Ovary (tissue), 9 donors: ENCODE results near the gene HSPA12B. TPM values are rescaled to one million over a fixed set of nuclear protein-coding genes. Genes with fewer than 3 reads are reported as not detected.
A peak's percentile ranks its signal among the peaks of the same experiment; 100 is the strongest.

Experiments
- DNase-seq, 5 donors: peaks; one replicate each; pipeline ENCODE4 v3.0.0-alpha.2; 2019 to 2020
- H3K27ac ChIP-seq, 2 donors: fragments of 200-600 bp; one replicate each; pipeline versions ENCODE4 v1.5.1 to v1.8.0; 2019 to 2022
- H3K27me3 ChIP-seq: fragments of 200-600 bp; one replicate; pipeline ENCODE4 v1.8.0; 2022
- H3K36me3 ChIP-seq: fragments of 200-600 bp; sonication (generic); one replicate; pipeline ENCODE4 v1.5.1; 2019
- H3K4me1 ChIP-seq: one replicate; pipeline ENCODE4 v1.8.1; 2013; ENCODE audit warnings: mild to moderate bottlenecking, moderate library complexity; ENCODE audit not compliant: insufficient read depth
- H3K4me3 ChIP-seq: fragments of 200-600 bp; sonication (generic); one replicate; pipeline ENCODE4 v1.5.1; 2017
- H3K9me3 ChIP-seq, 2 donors: fragments of 200-600 bp in 1 of 2; sonication (generic) in 1 of 2; one replicate each; pipeline versions ENCODE4 v1.5.1 to v1.8.1; 2013 to 2019; ENCODE audit warnings: mild to moderate bottlenecking in 1 of 2, moderate library complexity in 1 of 2
- EP300 ChIP-seq: sonication (generic); formaldehyde crosslinking; IDR thresholded peaks from one replicate; pipeline ENCODE4 v1.6.1; 2017; ENCODE audit warnings: antibody characterized with exemption
- POLR2A ChIP-seq: fragments of 450-650 bp; IDR thresholded peaks from one replicate; pipeline ENCODE4 v1.6.1; 2017; ENCODE audit warnings: antibody characterized with exemption, mild to moderate bottlenecking, moderate library complexity
- WGBS, 3 donors: extraction: QIAGEN DNeasy Blood & Tissue Kit in 1 of 3; methylation state at CpG; one replicate each; pipeline versions ENCODE4 v1.1.5 to v1.1.7; 2013 to 2017; 5-methylcytosine and 5-hydroxymethylcytosine counted together
- intact Hi-C, 4 donors: fragments of 100-400 bp; cut with DNase I; formaldehyde crosslinking; loops; one replicate each; pipeline versions ENCODE4 v1.11.0 to v1.15.1; 2022 to 2023
- polyA plus RNA-seq, 2 donors: library from polyadenylated mRNA; stranded (reverse); fragments of 200-250 nt in 1 of 2; fragments of 350-450 nt in 1 of 2; fragmentation: Illumina TruSeq in 1 of 2; extraction: RNeasy Lipid Tissue Mini Kit (QIAGEN cat#74804) in 1 of 2; gene quantifications; one replicate each; pipeline ENCODE4 v1.2.3, GENCODE V29; 2013 to 2014
- total RNA-seq, 7 donors: library from RNA; depleted of rRNA in 2 of 7; stranded (reverse); fragments of >200 nt in 2 of 7; fragmentation: NEBNext Ultra II Directional in 3 of 7; extraction: Animal tissue kit (Norgen Biotek cat#: 25700) in 3 of 7; gene quantifications; one replicate each; pipeline versions ENCODE4 v1.1.0 to v1.2.4, GENCODE V29; 2016 to 2023
- TF ChIP-seq, protein P1 (sequence below), 3 donors: fragments of 450-650 bp in 2 of 3; fragments of 200-600 bp in 1 of 3; IDR thresholded peaks; one replicate each; pipeline versions ENCODE4 v1.5.1 to v1.8.0; 2016 to 2022; ENCODE audit warnings: antibody characterized with exemption in 3 of 3, mild to moderate bottlenecking in 1 of 3
- donor health status: DM: no; HTN: no; CAD: no; lungs with moderate emphysema.
- donor health status: DM: no; HTN: no; CAD: no.
- donor health status: Bipolar disorder and iron deficiency.
- donor health status: DM: yes; HTN: yes; CAD: no.
- donor health status: DM: no; HTN: no; CAD: no.
- donor health status: DM: yes; HTN: yes; CAD: no.

The HSPA12B gene
- total and polyA plus RNA-seq, 9 donors: 4.6 to 22.8 (median 7.4) TPM

DNA sequence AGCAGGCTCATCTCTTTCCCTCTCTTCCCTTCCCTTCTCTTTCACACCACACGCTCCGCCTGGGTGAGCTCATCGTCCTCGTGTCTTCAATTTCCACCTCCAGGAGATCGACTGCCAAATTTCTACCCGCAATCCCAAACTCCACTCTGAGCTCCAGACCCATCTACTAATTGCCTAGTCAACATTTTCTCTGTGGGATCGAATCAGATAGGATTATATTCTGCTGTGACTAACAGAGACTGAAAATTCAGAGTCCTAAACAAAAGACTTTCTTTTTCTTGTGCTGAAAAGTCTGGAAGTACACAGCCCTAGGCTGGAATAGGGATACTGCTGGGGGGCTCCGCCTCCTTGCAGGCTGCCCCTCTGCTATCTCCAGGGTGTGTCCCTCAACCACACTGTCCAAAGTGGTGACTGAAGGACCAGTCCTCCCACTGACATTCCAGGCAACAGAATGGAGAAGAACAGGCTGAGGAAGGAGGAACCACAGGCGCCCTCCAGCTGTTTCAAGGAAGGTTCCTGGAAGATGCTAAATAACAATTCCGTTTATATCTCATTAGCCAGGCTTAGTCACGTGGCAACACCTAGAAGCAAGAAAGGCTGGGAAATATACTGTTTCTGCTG is 5.0 kb upstream of the HSPA12B start:
- intact Hi-C loops: no loop called here
- DNase-seq: peak in 3 of 5 donors; percentile 51 to 70 (median 57)
- H3K4me3 ChIP-seq: peak overlapping the region; percentile 12
- peak; percentile 6 for TF ChIP-seq POLR2A
- TF ChIP-seq, protein P1, sequence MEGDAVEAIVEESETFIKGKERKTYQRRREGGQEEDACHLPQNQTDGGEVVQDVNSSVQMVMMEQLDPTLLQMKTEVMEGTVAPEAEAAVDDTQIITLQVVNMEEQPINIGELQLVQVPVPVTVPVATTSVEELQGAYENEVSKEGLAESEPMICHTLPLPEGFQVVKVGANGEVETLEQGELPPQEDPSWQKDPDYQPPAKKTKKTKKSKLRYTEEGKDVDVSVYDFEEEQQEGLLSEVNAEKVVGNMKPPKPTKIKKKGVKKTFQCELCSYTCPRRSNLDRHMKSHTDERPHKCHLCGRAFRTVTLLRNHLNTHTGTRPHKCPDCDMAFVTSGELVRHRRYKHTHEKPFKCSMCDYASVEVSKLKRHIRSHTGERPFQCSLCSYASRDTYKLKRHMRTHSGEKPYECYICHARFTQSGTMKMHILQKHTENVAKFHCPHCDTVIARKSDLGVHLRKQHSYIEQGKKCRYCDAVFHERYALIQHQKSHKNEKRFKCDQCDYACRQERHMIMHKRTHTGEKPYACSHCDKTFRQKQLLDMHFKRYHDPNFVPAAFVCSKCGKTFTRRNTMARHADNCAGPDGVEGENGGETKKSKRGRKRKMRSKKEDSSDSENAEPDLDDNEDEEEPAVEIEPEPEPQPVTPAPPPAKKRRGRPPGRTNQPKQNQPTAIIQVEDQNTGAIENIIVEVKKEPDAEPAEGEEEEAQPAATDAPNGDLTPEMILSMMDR (IDR thresholded peaks at IDR 0.05): no peak
- no peak for TF ChIP-seq EP300
- peak overlapping the region; percentile 45 to 69 for H3K27ac ChIP-seq
- no peaks in the 10 kb centered on the region for H3K27me3 ChIP-seq
- peaks cover 3% of the 10 kb centered on the region for H3K4me1 ChIP-seq
- no peaks in the 10 kb centered on the region for H3K36me3 ChIP-seq
- WGBS, 3 donors: 3 to 10% (median 6%) methylated on average over 11 of the region's 11 CpGs
- no peaks in the 10 kb centered on the region for H3K9me3 ChIP-seq

DNA sequence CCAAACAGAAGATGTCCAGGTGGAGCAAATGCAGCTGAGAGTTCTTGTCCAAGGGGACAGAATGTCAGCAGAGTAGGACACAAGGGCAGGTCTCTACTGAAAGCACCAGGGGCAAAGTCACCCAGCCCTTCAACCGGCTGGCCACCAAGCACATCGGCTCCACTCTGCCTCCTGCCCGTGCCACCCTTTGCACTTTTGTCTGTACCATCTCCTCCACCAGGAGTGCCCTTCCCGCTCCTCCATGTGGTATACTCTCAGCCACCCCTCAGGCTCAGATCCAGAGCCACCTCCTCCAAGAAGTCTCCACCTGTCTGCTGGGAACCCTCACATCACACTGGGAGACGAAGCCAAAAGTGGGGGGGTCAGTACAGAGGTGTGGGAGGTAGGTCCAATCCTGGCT is 4.1 kb upstream of the HSPA12B start:
- H3K27ac ChIP-seq: peak overlapping the region in 1 of 2 donors; percentile 69
- DNase-seq: no peak
- TF ChIP-seq POLR2A (no peak), EP300 (no peak)
- TF ChIP-seq, protein P1 (IDR thresholded peaks at IDR 0.05): no peak
- 82 to 98% (median 90%) methylated on average over 5 of the region's 5 CpGs for WGBS, 3 donors
- intact Hi-C loops: no loop called here
- H3K36me3 ChIP-seq: no peaks in the 10 kb centered on the region
- H3K4me3 ChIP-seq: no peak overlapping the region
- H3K9me3 ChIP-seq: no peaks in the 10 kb centered on the region
- H3K27me3 ChIP-seq: no peaks in the 10 kb centered on the region
- peaks cover 3% of the 10 kb centered on the region for H3K4me1 ChIP-seq

DNA sequence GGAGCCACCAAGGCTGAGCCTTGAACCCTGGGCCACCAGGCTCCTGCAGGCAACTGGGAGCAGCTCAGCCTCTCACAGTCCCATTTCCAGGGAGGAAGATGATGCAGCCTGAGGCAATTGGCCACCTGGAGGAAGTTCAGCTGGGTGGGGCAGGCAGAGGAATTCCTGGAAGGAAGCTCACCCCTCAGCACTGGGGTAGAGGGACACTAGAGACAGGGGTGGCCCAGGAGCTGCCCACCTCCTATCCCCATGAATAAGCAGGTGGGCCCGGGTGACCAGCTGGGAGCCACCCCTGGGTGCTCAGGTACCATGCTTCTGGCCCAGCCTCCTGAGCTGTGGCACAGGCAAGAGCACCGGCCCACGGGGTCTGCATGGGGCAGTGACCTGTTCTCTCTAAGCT is 3.6 kb upstream of the HSPA12B start:
- intact Hi-C loops: no loop called here
- no peaks in the 10 kb centered on the region for H3K9me3 ChIP-seq
- H3K4me1 ChIP-seq: peaks cover 5% of the 10 kb centered on the region
- no peak overlapping the region for H3K27ac ChIP-seq
- WGBS, 3 donors: 86 to 92% (median 87%) methylated on average over 3 of the region's 3 CpGs
- H3K36me3 ChIP-seq: no peaks in the 10 kb centered on the region
- no peak overlapping the region for H3K4me3 ChIP-seq
- no peak for DNase-seq
- no peaks in the 10 kb centered on the region for H3K27me3 ChIP-seq
- TF ChIP-seq, protein P1 (IDR thresholded peaks at IDR 0.05): no peak
- TF ChIP-seq POLR2A (no peak), EP300 (no peak)

DNA sequence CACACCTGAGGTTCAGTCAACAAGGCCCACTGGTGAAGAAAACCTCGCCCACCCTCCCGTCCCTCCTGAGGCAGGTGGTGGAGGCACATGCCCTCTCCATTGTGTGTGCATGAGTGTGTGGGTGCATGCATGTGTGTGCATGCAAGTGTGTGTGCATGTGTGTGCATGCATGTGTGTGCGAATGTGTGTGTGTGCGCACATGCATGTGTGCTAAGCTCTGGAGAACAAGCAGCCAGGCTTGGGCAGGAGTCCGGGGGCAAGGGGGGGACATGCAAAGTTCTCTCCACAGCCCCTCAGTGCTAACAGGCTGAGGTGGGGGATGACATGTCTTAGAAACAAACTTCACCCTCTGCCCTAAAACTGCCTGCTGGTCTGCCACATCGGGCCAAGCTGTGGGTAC is 3.1 kb upstream of the HSPA12B start:
- DNase-seq: no peak
- peaks cover 5% of the 10 kb centered on the region for H3K4me1 ChIP-seq
- no peak overlapping the region for H3K4me3 ChIP-seq
- H3K36me3 ChIP-seq: no peaks in the 10 kb centered on the region
- WGBS, 3 donors: 90 to 94% (median 91%) methylated on average over 6 of the region's 6 CpGs
- no peaks in the 10 kb centered on the region for H3K27me3 ChIP-seq
- intact Hi-C loops: no loop called here
- no peaks in the 10 kb centered on the region for H3K9me3 ChIP-seq
- H3K27ac ChIP-seq: no peak overlapping the region
- TF ChIP-seq, protein P1 (IDR thresholded peaks at IDR 0.05): no peak
- TF ChIP-seq POLR2A: no peak
- no peak for TF ChIP-seq EP300
